GM12878 (cell line): Measurements from ENCODE around the gene RPRD1A. TPM values are rescaled to one million over a fixed set of nuclear protein-coding genes. Genes with fewer than 3 reads are reported as not detected.

Experiments
- ATAC-seq: fragments of 200-7000 bp; cut with Tn5 transposase; 3 replicates; pipeline ENCODE4 v1.9.1; 2020; ENCODE audit warnings: mild to moderate bottlenecking, moderate library complexity
- BruUV-seq: library from RNA; stranded (reverse); fragments of 400-500 nt; replicated peaks from 2 replicates; lab custom pipeline; 2021; lab: Mats Ljungman, UMichigan
- CTCF ChIA-PET: fragments of 300-600 bp; sonication (Branson Sonifier 250); formaldehyde crosslinking; extraction: SDS; loops from one replicate; lab custom pipeline; 2021; ENCODE audit warnings: inconsistent platforms; lab: Yijun Ruan, JAX
- POLR2A ChIA-PET: fragments of 350-600 bp; formaldehyde crosslinking; extraction: SDS; loops from one replicate; lab custom pipeline; 2021; ENCODE audit warnings: inconsistent platforms; lab: Charles Lee
- RAD21 ChIA-PET: fragments of 300-600 bp; sonication (Branson Sonifier 250); formaldehyde crosslinking; loops from one replicate; lab custom pipeline; 2023; ENCODE audit warnings: antibody characterized with exemption; ENCODE audit not compliant: unreplicated experiment; lab: Charles Lee
- SMC1A ChIA-PET: fragments of 300-600 bp; sonication (Branson Sonifier 250); formaldehyde crosslinking; loops from one replicate; lab custom pipeline; 2023; ENCODE audit not compliant: unreplicated experiment, uncharacterized antibody; lab: Charles Lee
- DNase-seq: peaks from one replicate; pipeline ENCODE4 v3.0.0-alpha.2; 2011; ENCODE audit warnings: low read depth, low spot score
- FAIRE-seq: peaks from 3 replicates; lab custom pipeline; 2011; peaks lifted over from hg19 to GRCh38; lab: Jason Lieb, UNC
- H2AFZ ChIP-seq: 2 replicates; pipeline ENCODE4 v1.6.0; 2011; ENCODE audit warnings: low read depth, low read length, control low read depth; ENCODE audit not compliant: control insufficient read depth
- H3K27ac ChIP-seq: 2 replicates; pipeline ENCODE4 v1.5.1; 2011; ENCODE audit warnings: control low read depth; ENCODE audit not compliant: control insufficient read depth, insufficient read depth
- H3K27me3 ChIP-seq, 2 experiments: replicated peaks in 1 of 2; 2 replicates each; pipeline versions ENCODE4 v1.6.0 to v1.6.1; 2011; ENCODE audit warnings: low read length in 1 of 2; ENCODE audit not compliant: control insufficient read depth in 2 of 2, insufficient read depth in 2 of 2
- H3K36me3 ChIP-seq, 2 experiments: 2 replicates each; pipeline ENCODE4 v1.5.1; 2011; ENCODE audit warnings: low read length in 1 of 2; ENCODE audit not compliant: control insufficient read depth in 2 of 2, insufficient read depth in 2 of 2
- H3K4me1 ChIP-seq: 2 replicates; pipeline ENCODE4 v1.6.1; 2011; ENCODE audit warnings: mild to moderate bottlenecking, low read length, moderate library complexity, mixed read lengths; ENCODE audit not compliant: control insufficient read depth, insufficient read depth
- H3K4me2 ChIP-seq: 2 replicates; pipeline ENCODE4 v1.6.0; 2011; ENCODE audit warnings: control low read depth; ENCODE audit not compliant: control insufficient read depth, insufficient read depth
- H3K4me3 ChIP-seq: fragments of 200-600 bp; sonication (generic); 2 replicates; pipeline ENCODE4 v1.5.1; 2016
- H3K79me2 ChIP-seq: 2 replicates; pipeline ENCODE4 v1.6.0; 2011; ENCODE audit warnings: low read length; ENCODE audit not compliant: control insufficient read depth, insufficient read depth
- H3K9ac ChIP-seq: 2 replicates; pipeline ENCODE4 v1.8.0; 2011; ENCODE audit warnings: low read length, control low read depth, mixed read lengths; ENCODE audit not compliant: control insufficient read depth, insufficient read depth
- H3K9me3 ChIP-seq: replicated peaks from 3 replicates; pipeline ENCODE4 v1.5.1; 2011; ENCODE audit warnings: mild to moderate bottlenecking, low read length; ENCODE audit not compliant: control insufficient read depth, insufficient read depth
- H4K20me1 ChIP-seq: 2 replicates; pipeline ENCODE4 v1.6.0; 2011; ENCODE audit not compliant: control insufficient read depth, insufficient read depth
- ASH2L ChIP-seq: fragments of 300-600, 200-600 bp; sonication (generic); IDR thresholded peaks from 2 replicates; pipeline ENCODE4 v1.6.1; 2017; ENCODE audit warnings: low read depth, mild to moderate bottlenecking, borderline replicate concordance
- ATF7 ChIP-seq: fragments of 450-650 bp; IDR thresholded peaks from 2 replicates; pipeline ENCODE4 v1.6.1; 2016; ENCODE audit warnings: low read depth, mild to moderate bottlenecking
- CREB1 ChIP-seq: IDR thresholded peaks from 2 replicates; pipeline ENCODE4 v1.6.1; 2012; ENCODE audit warnings: low read depth, mild to moderate bottlenecking, inconsistent platforms
- ESRRA ChIP-seq: IDR thresholded peaks from 2 replicates; pipeline ENCODE4 v1.6.1; 2012; ENCODE audit warnings: mild to moderate bottlenecking, low read length, improper control_type of control experiment
- PKNOX1 ChIP-seq: fragments of 450-650 bp; IDR thresholded peaks from 2 replicates; pipeline ENCODE4 v1.6.1; 2016; ENCODE audit warnings: mild to moderate bottlenecking
- SPI1 ChIP-seq: IDR thresholded peaks from 2 replicates; pipeline ENCODE4 v1.6.1; 2011; ENCODE audit warnings: low read depth, mild to moderate bottlenecking, low read length, moderate library complexity, borderline replicate concordance; ENCODE audit not compliant: insufficient read depth
- TCF7 ChIP-seq: IDR thresholded peaks from 2 replicates; pipeline ENCODE4 v1.6.1; 2014; ENCODE audit warnings: antibody characterized with exemption, borderline replicate concordance
- WGBS: methylation state at CpG from one replicate; pipeline ENCODE4 v1.1.6; 2016; ENCODE audit warnings: low lambda C conversion rate; ENCODE audit not compliant: insufficient replicate concordance, insufficient coverage; ENCODE audit errors: missing lambda C conversion rate; 5-methylcytosine and 5-hydroxymethylcytosine counted together
- in situ Hi-C: fragments of 300-500 bp; cut with MboI; formaldehyde crosslinking; loops from 9 replicates; pipeline ENCODE4 v1.14.3; 2018; ENCODE audit warnings: mixed read lengths
- intact Hi-C: fragments of 100-400 bp; cut with micrococcal nuclease; formaldehyde crosslinking; loops from one replicate; pipeline ENCODE4 v1.14.2; 2022; ENCODE audit not compliant: unreplicated experiment
- polyA plus RNA-seq, 11 experiments: library from polyadenylated mRNA; depleted of rRNA in 4 of 11; unstranded in 6 of 11; stranded (reverse) in 5 of 11; fragments of >200 nt; fragmentation: Nextera tagmentation in 4 of 11; fragmentation: Illumina TruSeq in 1 of 11; extraction: Ambion mirVana in 4 of 11; extraction: Trizol in 1 of 11; gene quantifications; 1 replicate in 1 of 11; 2 replicates in 10 of 11; pipeline versions ENCODE4 v1.2.1 to v1.2.3, GENCODE V29; 2011 to 2016; ENCODE audit warnings: inconsistent platforms in 2 of 11, missing spikeins in 2 of 11, low read depth in 1 of 11
- total RNA-seq, 4 experiments: library from RNA; depleted of rRNA in 3 of 4; stranded (reverse); fragments of >200 nt in 3 of 4; fragmentation: Illumina TruSeq in 1 of 4; extraction: Trizol in 1 of 4; gene quantifications; 2 replicates each; pipeline versions ENCODE4 v1.2.1 to v1.2.3, GENCODE V29; 2013 to 2021

The RPRD1A gene
- total and polyA plus RNA-seq, 10 of the 15 experiments (the other 5 are each of a cell fraction or from before 2014, with no cell fraction given), result 16.2 to 66.2 (median 36.2) TPM

GRCh38 chr18:36107477-36107876 is 40.1 kb upstream of the RPRD1A start:
- Histone ChIP-seq H3K79me2 (no peaks in the 10 kb centered on the region), H3K4me3 (no peak overlapping the region), H3K9ac (no peak overlapping the region)
- SMC1A ChIA-PET, result interaction anchor here (0.6 to 1.2 kb wide), 3 partner anchors 12 to 177 kb away, joined by 3 read pairs; no protein-coding TSS in a partner anchor
- no peak for TF ChIP-seq PKNOX1
- TF ChIP-seq SPI1, result peak; percentile 75
- TF ChIP-seq, all 136 proteins: peak for 1
- H4K20me1 ChIP-seq, result no peaks in the 10 kb centered on the region
- no peaks in the 10 kb centered on the region for H3K9me3 ChIP-seq
- ATAC-seq, result no peak
- H3K36me3 ChIP-seq, result peaks cover 0 to 9% of the 10 kb centered on the region in 2 experiments; a peak in 2 of 4 replicates
- FAIRE-seq, result no peak
- no peaks in the 10 kb centered on the region for H3K4me1 ChIP-seq
- BruUV-seq, result no TSS peak
- ChIA-PET POLR2A (interaction anchor here (0.6 to 0.7 kb wide), 4 partner anchors 22 to 573 kb away, joined by 3 to 4 read pairs (median 4); partner anchors contain the start of gene SLC39A6), CTCF (interaction anchor here (1.3 kb wide), 1 partner anchor 177 kb away, joined by 3 read pairs; no protein-coding TSS in a partner anchor), RAD21 (interaction anchor here (0.6 kb wide), 1 partner anchor 702 kb away, joined by 3 read pairs; no protein-coding TSS in a partner anchor)
- no peak overlapping the region for H2AFZ ChIP-seq
- no peak overlapping the region for H3K27ac ChIP-seq
- H3K27me3 ChIP-seq, result no peaks in the 10 kb centered on the region
- DNase-seq, result no peak
- no peak overlapping the region for H3K4me2 ChIP-seq
- in situ Hi-C loops (no loop called here), intact Hi-C loops (no loop called here)

- no peak overlapping the region for H3K27ac ChIP-seq
- H4K20me1 ChIP-seq, result no peaks in the 10 kb centered on the region
- WGBS, result 95% methylated on average over 2 of the region's 2 CpGs
- SMC1A ChIA-PET, result interaction anchor here (1.0 to 1.5 kb wide), 3 partner anchors 9 to 180 kb away, joined by 4 to 5 read pairs (median 4); no protein-coding TSS in a partner anchor
- BruUV-seq, result no TSS peak
- no peak for FAIRE-seq
- CTCF ChIA-PET, result interaction anchor here (0.9 kb wide), 1 partner anchor 9 kb away, joined by 4 read pairs; no protein-coding TSS in a partner anchor
- H3K9ac ChIP-seq, result no peak overlapping the region
- no peak overlapping the region for H3K4me3 ChIP-seq
- no peaks in the 10 kb centered on the region for H3K36me3 ChIP-seq
- no peak overlapping the region for H2AFZ ChIP-seq
- POLR2A ChIA-PET, result no interaction called here
- in situ Hi-C loops (no loop called here), intact Hi-C loops (no loop called here)
- no peak overlapping the region for H3K4me2 ChIP-seq
- H3K4me1 ChIP-seq, result no peaks in the 10 kb centered on the region
- H3K79me2 ChIP-seq, result no peaks in the 10 kb centered on the region
- no peak for DNase-seq
- peaks cover 1% of the 10 kb centered on the region; the same call in 2 of the 3 replicates for H3K9me3 ChIP-seq
- TF ChIP-seq ATF7 (no peak), TCF7 (no peak), ASH2L (no peak), ESRRA (no peak), CREB1 (no peak)
- H3K27me3 ChIP-seq, result no peaks in the 10 kb centered on the region
- ATAC-seq, result no peak
- RAD21 ChIA-PET, result no interaction called here
These were observed 37.4 kb upstream of the RPRD1A start for GRCh38 chr18:36104749-36105148.
